H1 (cell line): ENCODE data around the gene PFKM. TPM values are rescaled to one million over a fixed set of nuclear protein-coding genes. Genes with fewer than 3 reads are reported as not detected.
A peak's percentile ranks its signal among the peaks of the same experiment; 100 is the strongest.

Experiments used
- CTCF ChIA-PET: fragments of 300-600 bp; sonication (Branson Sonifier 250); formaldehyde crosslinking; loops from one replicate; lab custom pipeline; 2021; ENCODE audit not compliant: partially characterized antibody; lab: Charles Lee
- POLR2A ChIA-PET: fragments of 300-600 bp; sonication (Branson Sonifier 250); formaldehyde crosslinking; loops from one replicate; lab custom pipeline; 2021; ENCODE audit warnings: inconsistent platforms; ENCODE audit not compliant: partially characterized antibody; lab: Charles Lee
- DNase-seq, 2 experiments: peaks; one replicate each; pipeline versions ENCODE4 v3.0.0 to v3.0.0-alpha.2; 2010 to 2022; ENCODE audit warnings: low spot score in 2 of 2, low read depth in 1 of 2, mixed read lengths in 1 of 2
- FAIRE-seq: peaks from 2 replicates; lab custom pipeline; 2011; peaks lifted over from hg19 to GRCh38; lab: Jason Lieb, UNC
- H2AFZ ChIP-seq: 2 replicates; pipeline ENCODE4 v1.8.1; 2012; ENCODE audit warnings: low read length, inconsistent platforms
- H2AK5ac ChIP-seq: 2 replicates; pipeline ENCODE4 v1.6.1; 2013; ENCODE audit warnings: low read depth, low read length
- H2BK120ac ChIP-seq: replicated peaks from 2 replicates; pipeline ENCODE3; 2013; ENCODE audit warnings: low read depth, low read length, inconsistent platforms
- H2BK12ac ChIP-seq: 2 replicates; pipeline ENCODE4 v1.6.1; 2013; ENCODE audit warnings: low read depth, low read length
- H2BK15ac ChIP-seq: 2 replicates; pipeline ENCODE4 v1.6.1; 2013; ENCODE audit warnings: low read length
- H2BK20ac ChIP-seq: 2 replicates; pipeline ENCODE4 v1.6.1; 2013; ENCODE audit warnings: low read length
- H2BK5ac ChIP-seq: 2 replicates; pipeline ENCODE4 v1.6.1; 2013; ENCODE audit warnings: low read depth, low read length
- H3K14ac ChIP-seq: 2 replicates; pipeline ENCODE4 v1.6.1; 2013; ENCODE audit warnings: inconsistent platforms; ENCODE audit not compliant: insufficient read length
- H3K18ac ChIP-seq: 2 replicates; pipeline ENCODE4 v1.6.1; 2013; ENCODE audit warnings: low read length; ENCODE audit errors: extremely low read depth
- H3K23ac ChIP-seq: 2 replicates; pipeline ENCODE4 v1.6.1; 2013; ENCODE audit warnings: inconsistent platforms; ENCODE audit not compliant: insufficient read length
- H3K23me2 ChIP-seq: 2 replicates; pipeline ENCODE4 v1.6.1; 2013; ENCODE audit warnings: low read depth, low read length
- H3K27ac ChIP-seq: 2 replicates; pipeline ENCODE4 v1.6.1; 2011; ENCODE audit warnings: low read depth, low read length, inconsistent platforms
- H3K27me3 ChIP-seq, 4 experiments: replicated peaks in 1 of 4; 1 replicate in 1 of 4; 2 replicates in 3 of 4; pipeline versions ENCODE4 v1.6.1 to v1.8.1; 2011 to 2013; ENCODE audit warnings: low read length in 3 of 4, mild to moderate bottlenecking in 3 of 4, inconsistent platforms in 2 of 4, mixed read lengths in 2 of 4, moderate library complexity in 1 of 4; ENCODE audit not compliant: control insufficient read depth in 3 of 4, insufficient read depth in 3 of 4; ENCODE audit errors: extremely low read depth in 1 of 4
- H3K36me3 ChIP-seq, 4 experiments: 2 replicates each; pipeline versions ENCODE4 v1.6.1 to v1.8.1; 2011 to 2013; ENCODE audit warnings: mild to moderate bottlenecking in 4 of 4, low read length in 3 of 4, moderate library complexity in 2 of 4, control low read depth in 1 of 4, inconsistent platforms in 1 of 4; ENCODE audit not compliant: insufficient read depth in 4 of 4, control insufficient read depth in 2 of 4
- H3K4ac ChIP-seq: replicated peaks from 2 replicates; pipeline ENCODE3; 2013; ENCODE audit warnings: low read length, low read depth, mixed read lengths, inconsistent platforms; ENCODE audit not compliant: insufficient read length
- H3K4me1 ChIP-seq, 4 experiments: replicated peaks in 1 of 4; 1 replicate in 1 of 4; 2 replicates in 3 of 4; pipeline versions ENCODE4 v1.6.1 to v1.8.1; 2011 to 2013; ENCODE audit warnings: low read length in 3 of 4, inconsistent platforms in 2 of 4, mixed read lengths in 1 of 4; ENCODE audit not compliant: insufficient read depth in 4 of 4, control insufficient read depth in 3 of 4
- H3K4me2 ChIP-seq, 2 experiments: 2 replicates each; pipeline versions ENCODE4 v1.6.1 to v1.8.1; 2011 to 2013; ENCODE audit warnings: low read depth in 2 of 2, low read length in 2 of 2, control low read depth in 1 of 2, inconsistent platforms in 1 of 2, mild to moderate bottlenecking in 1 of 2; ENCODE audit not compliant: insufficient read depth in 1 of 2
- H3K4me3 ChIP-seq, 4 experiments: fragments of 200-600, 300-600 bp in 1 of 4; sonication (generic), shearing (Covaris generic), sonication (Bioruptor Twin) in 1 of 4; 2 replicates each; pipeline versions ENCODE4 v1.5.1 to v1.8.1; 2011 to 2016; ENCODE audit warnings: low read length in 4 of 4, low read depth in 3 of 4, control low read depth in 2 of 4, inconsistent platforms in 2 of 4, mild to moderate bottlenecking in 2 of 4, mixed read lengths in 1 of 4, moderate library complexity in 1 of 4; ENCODE audit not compliant: insufficient read depth in 2 of 4; ENCODE audit errors: extremely low read depth in 1 of 4
- H3K56ac ChIP-seq: replicated peaks from 2 replicates; pipeline ENCODE3; 2013; ENCODE audit warnings: low read depth, mild to moderate bottlenecking, mixed read lengths, low read length, inconsistent platforms; ENCODE audit not compliant: insufficient read length
- H3K79me1 ChIP-seq: 2 replicates; pipeline ENCODE4 v1.6.1; 2013; ENCODE audit warnings: low read depth, low read length, control low read depth
- H3K79me2 ChIP-seq, 2 experiments: 2 replicates each; pipeline versions ENCODE4 v1.6.1 to v1.8.1; 2012 to 2013; ENCODE audit warnings: low read length in 2 of 2, mild to moderate bottlenecking in 2 of 2, inconsistent platforms in 1 of 2; ENCODE audit not compliant: insufficient read depth in 2 of 2, control insufficient read depth in 1 of 2
- H3K9ac ChIP-seq, 4 experiments: replicated peaks in 1 of 4; 1 replicate in 1 of 4; 2 replicates in 3 of 4; pipeline versions ENCODE4 v1.6.1 to v1.8.1; 2011 to 2013; ENCODE audit warnings: low read depth in 3 of 4, low read length in 3 of 4, control low read depth in 2 of 4, mild to moderate bottlenecking in 2 of 4, moderate library complexity in 2 of 4, inconsistent platforms in 1 of 4; ENCODE audit errors: extremely low read depth in 1 of 4
- H3K9me3 ChIP-seq, 2 experiments: 2 replicates each; pipeline versions ENCODE4 v1.6.1 to v1.8.1; 2012 to 2013; ENCODE audit warnings: mild to moderate bottlenecking in 2 of 2, moderate library complexity in 2 of 2, control low read depth in 1 of 2, inconsistent platforms in 1 of 2, low read depth in 1 of 2, low read length in 1 of 2, mixed read lengths in 1 of 2; ENCODE audit not compliant: insufficient read depth in 2 of 2
- H4K20me1 ChIP-seq, 2 experiments: replicated peaks in 1 of 2; 2 replicates each; pipeline versions ENCODE3 to v1.8.1; 2011 to 2013; ENCODE audit warnings: inconsistent platforms in 2 of 2, low read length in 2 of 2, mild to moderate bottlenecking in 1 of 2; ENCODE audit not compliant: insufficient read depth in 2 of 2, control insufficient read depth in 1 of 2
- H4K5ac ChIP-seq: 2 replicates; pipeline ENCODE4 v1.6.1; 2013; ENCODE audit warnings: low read length, low read depth, mixed read lengths, inconsistent platforms; ENCODE audit not compliant: insufficient read length
- H4K8ac ChIP-seq: 2 replicates; pipeline ENCODE4 v1.8.0; 2013; ENCODE audit warnings: mild to moderate bottlenecking, moderate library complexity, low read length, inconsistent platforms; ENCODE audit not compliant: insufficient read depth; ENCODE audit errors: extremely low read depth
- H4K91ac ChIP-seq: replicated peaks from 2 replicates; pipeline ENCODE3; 2013; ENCODE audit warnings: low read length, mixed read lengths, inconsistent platforms; ENCODE audit not compliant: insufficient read length
- JUND ChIP-seq: IDR thresholded peaks from 2 replicates; pipeline ENCODE4 v1.6.1; 2011; ENCODE audit warnings: mild to moderate bottlenecking, improper control_type of control experiment, low read length
- SIX5 ChIP-seq: IDR thresholded peaks from 2 replicates; pipeline ENCODE4 v1.6.1; 2011; ENCODE audit warnings: mild to moderate bottlenecking, low read depth, low read length
- WGBS, 2 experiments: shearing (Covaris generic) in 1 of 2; methylation state at CpG; one replicate each; pipeline versions ENCODE4 v1.1.6 to v1.1.7; 2013 to 2015; ENCODE audit warnings: low lambda C conversion rate in 2 of 2, mixed read lengths in 2 of 2, inconsistent platforms in 1 of 2, low coverage in 1 of 2, missing lambda C conversion rate in 1 of 2; ENCODE audit not compliant: insufficient replicate concordance in 2 of 2, insufficient coverage in 1 of 2, insufficient read length in 1 of 2; ENCODE audit errors: extremely low coverage in 1 of 2, missing lambda C conversion rate in 1 of 2; 5-methylcytosine and 5-hydroxymethylcytosine counted together
- polyA plus RNA-seq, 7 experiments: library from polyadenylated mRNA; depleted of rRNA in 3 of 7; stranded (reverse) in 5 of 7; unstranded in 2 of 7; fragments of >200 nt in 5 of 7; fragments of 200-250 nt in 2 of 7; gene quantifications; 1 replicate in 5 of 7; 2 replicates in 1 of 7; 4 replicates in 1 of 7; pipeline versions ENCODE4 v1.2.1 to v1.2.3, GENCODE V29; 2011 to 2013; ENCODE audit warnings: missing spikeins in 2 of 7, mixed read lengths in 2 of 7
- total RNA-seq: library from RNA; stranded (reverse); fragmentation: NEBNext Ultra II Directional; extraction: Animal tissue kit (Norgen Biotek cat#: 25700); gene quantifications from 2 replicates; pipeline ENCODE4 v1.2.1, GENCODE V29; 2021

PFKM gene
- total and polyA plus RNA-seq, 2 of the 8 experiments (the other 6 are each of a cell fraction or from before 2014, with no cell fraction given), result 62.6 to 106 TPM

DNA sequence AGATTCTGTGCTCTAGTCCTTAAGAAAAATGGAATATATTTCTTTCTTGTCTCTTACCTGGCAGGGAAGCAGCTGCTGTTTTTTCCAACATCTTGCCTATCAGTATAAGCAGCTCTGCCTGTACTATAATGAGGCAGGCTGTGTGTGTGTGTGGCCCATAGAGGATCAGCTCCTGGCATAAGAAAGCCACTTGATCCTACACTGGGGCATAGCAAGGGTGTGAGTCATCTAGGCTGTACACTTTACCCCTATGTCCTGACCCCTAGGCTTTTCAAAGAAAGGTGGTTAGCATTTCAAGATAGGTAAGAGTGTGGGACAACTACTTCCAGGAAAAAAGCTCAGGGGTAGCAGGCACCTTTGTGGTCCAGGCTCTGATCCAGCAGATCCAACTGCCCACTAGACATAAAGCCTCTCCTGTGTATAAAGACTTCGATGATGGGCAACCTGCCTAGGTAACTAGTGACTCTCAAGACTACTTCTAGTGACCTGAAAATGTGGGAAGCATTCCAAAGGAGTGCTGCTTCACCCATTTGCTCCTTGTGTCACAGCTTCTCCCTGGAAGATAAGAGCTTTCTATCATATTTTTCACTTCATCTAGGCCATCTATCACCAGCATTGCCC, 8.4 kb upstream of the PFKM start:
- ChIA-PET CTCF (interaction anchor here (0.6 to 2.6 kb wide), 6 partner anchors 10 to 280 kb away, joined by 3 to 5 read pairs (median 3); no protein-coding TSS in a partner anchor), POLR2A (interaction anchor here (0.8 to 7.5 kb wide), 2 partner anchors 9 to 46 kb away, joined by 3 to 56 read pairs; partner anchors contain the start of gene PFKM)
- Histone ChIP-seq H4K8ac (no peak overlapping the region), H2AK5ac (peak overlapping the region; percentile 42; the same call in 1 of the 2 replicates), H2BK15ac (no peak overlapping the region), H3K79me2 (no peaks in the 10 kb centered on the region), H3K23me2 (peaks cover 2% of the 10 kb centered on the region; the same call in 1 of the 2 replicates), H3K79me1 (no peaks in the 10 kb centered on the region), H4K5ac (no peak overlapping the region), H4K20me1 (no peaks in the 10 kb centered on the region), H2BK120ac (no peak overlapping the region), H3K14ac (no peak overlapping the region), H2AFZ (no peak overlapping the region), H3K9me3 (no peaks in the 10 kb centered on the region), H3K18ac (no peak overlapping the region), H3K4ac (no peak overlapping the region), H3K36me3 (no peaks in the 10 kb centered on the region), H3K4me1 (peaks cover 0 to 6% (median under 1%) of the 10 kb centered on the region in 4 experiments; a peak in 2 of 7 replicates), H3K56ac (no peak overlapping the region), H3K27ac (no peak overlapping the region), H2BK12ac (no peak overlapping the region), H2BK20ac (no peak overlapping the region), H3K4me3 (no peak overlapping the region), H3K27me3 (peaks cover 0 to 5% (median 0%) of the 10 kb centered on the region in 4 experiments; a peak in 2 of 7 replicates), H3K4me2 (no peak overlapping the region), H3K9ac (no peak overlapping the region), H3K23ac (no peak overlapping the region), H2BK5ac (no peak overlapping the region), H4K91ac (no peak overlapping the region)
- TF ChIP-seq SIX5 (no peak), JUND (0 out of 2 replicates have a peak, but pooled peaks have one; percentile 34)
- WGBS, 2 experiments, result 92% methylated on average over 1 of the region's 1 CpG; no CpG with 5 or more reads in 1 of the 2 experiments
- FAIRE-seq (no peak), DNase-seq (no peak)
